DLD1 (cell line): ENCODE data around the gene GGT6.

Experiments used
- in situ Hi-C: cut with HindIII; loops from 2 replicates; pipeline ENCODE4 v1.10.0; 2017; ENCODE audit warnings: low sequenced_read_pairs

Gene GGT6

GRCh38 chr17:4554997-4555799 is 5.2 kb downstream of the GGT6 start, which contains the start of gene MYBBP1A:
MYBBP1A (minus strand) TSS chr17:4555384; CDS start chr17:4555324, 60 bp downstream.
- in situ Hi-C loops = no loop called here

DNA sequence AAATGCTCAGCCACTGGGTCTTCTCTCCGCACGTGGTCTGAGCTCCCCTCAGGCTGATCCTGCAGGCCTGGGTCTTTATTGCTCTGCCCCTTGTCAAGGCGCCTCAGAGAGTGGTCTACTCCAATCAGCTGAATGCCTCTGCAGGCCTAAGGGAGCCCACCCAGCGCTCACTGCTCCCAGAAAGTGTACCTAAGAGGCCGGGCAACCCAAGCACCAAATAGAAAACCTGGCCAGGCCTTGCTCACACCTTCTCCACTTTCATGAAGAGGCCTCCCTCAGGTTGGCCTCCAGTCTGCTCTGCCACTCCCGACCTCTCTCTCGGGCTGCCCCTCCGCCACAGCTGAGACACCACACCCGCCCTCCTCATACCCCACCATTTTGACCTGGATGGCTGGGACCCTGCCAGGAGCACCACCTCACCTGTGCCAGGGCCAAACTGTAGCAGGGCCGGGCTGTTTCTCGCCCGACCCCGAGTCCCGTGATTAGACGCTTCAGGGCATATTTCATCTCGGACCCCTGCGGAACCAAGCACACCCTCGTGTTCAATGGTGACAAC is 5.9 kb downstream of the GGT6 start:
- in situ Hi-C loops = no loop called here

DNA sequence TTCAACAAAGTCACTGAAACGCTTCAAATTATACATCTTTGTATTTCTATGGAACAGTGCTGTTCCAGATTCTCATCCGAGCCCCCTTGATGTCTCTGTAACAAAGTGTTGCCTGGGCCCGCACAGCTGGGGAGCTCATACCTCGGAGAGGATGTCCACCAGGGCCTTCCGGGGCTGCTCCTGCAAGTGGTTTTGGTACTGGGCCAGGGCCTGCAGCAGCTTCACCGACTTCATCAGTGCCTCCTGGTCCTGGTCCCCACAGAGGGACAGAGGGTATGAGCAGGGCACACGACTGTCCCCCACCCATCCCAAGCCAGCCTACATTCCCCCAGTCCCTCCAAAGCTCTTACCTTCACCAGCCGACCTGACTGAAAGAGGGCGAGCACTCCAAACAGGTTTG is 6.7 kb downstream of the GGT6 start:
- in situ Hi-C loops = no loop called here

DNA sequence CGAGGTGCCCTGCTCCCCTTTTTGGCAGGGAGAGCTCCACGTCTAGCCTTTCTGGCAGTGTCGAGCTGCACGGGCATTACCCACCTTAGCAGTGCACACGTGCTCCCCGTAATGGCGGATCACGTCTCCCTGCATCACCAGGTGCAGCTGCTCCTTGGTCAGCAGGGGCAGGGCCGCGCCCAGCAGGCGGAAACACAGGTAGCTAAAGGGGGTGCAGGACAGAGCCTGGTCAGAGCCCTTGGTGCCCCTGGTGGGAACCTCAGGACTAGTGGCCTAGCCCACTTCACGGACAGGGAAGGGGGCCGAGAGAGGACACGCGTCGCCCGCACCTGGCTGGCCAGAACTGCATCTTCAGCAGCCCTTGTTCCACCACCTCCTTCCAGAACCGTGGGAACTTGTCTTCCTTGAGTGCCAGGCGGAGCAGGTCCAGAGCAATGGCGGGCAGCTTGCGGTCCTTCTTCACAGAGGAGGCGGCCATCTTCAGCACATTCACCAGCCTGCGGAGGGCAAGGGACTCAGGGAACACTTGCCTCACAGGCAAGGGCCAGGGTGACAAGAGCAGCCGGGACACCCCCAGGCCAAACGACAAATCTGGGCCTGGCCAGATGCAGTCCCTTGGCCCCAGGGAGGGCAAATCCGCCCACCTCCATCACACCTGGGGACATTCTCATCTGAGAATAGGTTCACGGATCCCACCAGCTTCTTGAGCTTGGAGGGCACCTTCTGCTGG is 8.4 kb downstream of the GGT6 start:
- in situ Hi-C loops = no loop called here

DNA sequence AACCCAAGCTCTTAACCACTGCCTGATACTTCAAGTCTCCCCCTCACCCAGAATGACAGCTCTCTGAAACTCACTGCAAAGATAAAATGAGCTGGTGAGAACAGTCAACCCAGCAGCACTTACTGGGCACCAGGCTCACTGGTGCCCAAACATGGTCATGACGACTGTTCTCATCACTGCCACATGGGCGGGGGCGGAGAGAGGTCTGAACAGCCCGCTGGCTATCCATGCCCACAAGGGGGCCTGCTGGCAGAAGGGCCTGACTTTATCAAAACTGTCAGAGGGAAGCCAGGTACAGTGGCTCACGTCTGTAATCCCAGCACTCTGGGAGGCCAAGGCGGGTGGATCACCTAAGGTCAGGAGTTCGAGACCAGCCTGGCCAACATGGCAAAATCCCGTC is 9.2 kb downstream of the GGT6 start:
- in situ Hi-C loops = no loop called here

DNA sequence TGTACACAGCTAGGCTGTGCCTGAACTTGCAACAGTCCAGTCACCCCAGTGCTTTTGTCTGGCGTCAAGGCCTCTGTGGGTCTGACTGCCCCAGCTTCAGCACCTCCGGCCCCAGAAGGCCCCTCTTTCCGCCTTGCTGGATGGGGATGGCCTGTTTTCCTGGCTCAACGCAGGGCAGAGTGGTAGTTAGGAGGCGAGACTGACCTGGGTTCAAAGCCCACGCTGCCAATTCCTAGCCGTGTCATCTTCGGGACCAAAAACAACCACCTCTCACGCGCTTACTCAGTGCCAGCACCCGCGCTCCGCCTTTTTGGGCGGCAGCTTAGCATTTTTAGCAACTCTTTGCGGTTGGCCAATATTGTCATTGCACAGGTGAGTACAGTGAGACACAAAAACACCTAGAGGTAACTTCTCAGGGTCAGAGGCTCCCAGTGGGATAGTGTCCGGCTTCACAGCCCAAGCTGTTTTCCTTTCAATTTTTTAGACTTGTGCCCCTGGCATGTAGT is 9.8 kb downstream of the GGT6 start:
- in situ Hi-C loops = no loop called here

DNA sequence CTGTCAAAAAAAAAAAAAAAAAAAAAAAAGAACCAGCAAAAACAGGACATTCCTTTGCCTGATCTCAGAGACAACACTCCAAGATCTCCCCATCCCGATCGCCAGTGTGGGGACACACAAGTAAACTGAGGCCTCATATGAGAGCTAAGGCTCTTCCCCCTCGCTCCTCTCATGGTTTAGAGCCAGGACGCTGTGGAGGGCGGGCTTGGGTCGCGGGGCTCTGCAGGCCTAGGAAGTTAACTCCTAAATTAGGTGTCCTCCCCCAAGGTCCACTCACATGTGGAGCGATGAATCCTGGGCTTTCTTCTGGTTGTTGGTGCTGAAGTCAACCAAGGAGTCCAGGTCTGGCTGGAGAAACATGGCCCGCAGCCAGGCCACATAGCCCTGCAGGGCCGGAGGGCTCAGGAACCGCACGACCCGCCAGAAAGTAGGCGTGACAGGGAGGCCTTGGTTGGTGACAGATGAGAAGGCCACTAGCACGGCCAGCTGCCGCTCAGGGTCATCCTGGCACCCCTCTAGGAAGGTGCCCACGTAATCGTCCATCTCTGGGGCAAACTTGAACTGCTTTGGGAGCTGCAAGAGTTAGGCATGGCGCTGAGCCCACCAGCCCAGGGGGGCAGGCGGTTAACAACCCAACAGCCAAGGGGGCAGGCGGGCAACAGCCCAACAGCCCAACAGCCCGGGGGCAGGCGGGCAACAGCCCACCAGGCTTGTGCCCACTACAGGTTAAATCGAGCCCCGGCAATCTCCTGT is 10.4 kb downstream of the GGT6 start:
- in situ Hi-C loops = no loop called here

GRCh38 chr17:4548721-4549531 is 11.5 kb downstream of the GGT6 start:
- in situ Hi-C loops = no loop called here

GRCh38 chr17:4548061-4548461 is 12.3 kb downstream of the GGT6 start:
- in situ Hi-C loops = no loop called here

DNA sequence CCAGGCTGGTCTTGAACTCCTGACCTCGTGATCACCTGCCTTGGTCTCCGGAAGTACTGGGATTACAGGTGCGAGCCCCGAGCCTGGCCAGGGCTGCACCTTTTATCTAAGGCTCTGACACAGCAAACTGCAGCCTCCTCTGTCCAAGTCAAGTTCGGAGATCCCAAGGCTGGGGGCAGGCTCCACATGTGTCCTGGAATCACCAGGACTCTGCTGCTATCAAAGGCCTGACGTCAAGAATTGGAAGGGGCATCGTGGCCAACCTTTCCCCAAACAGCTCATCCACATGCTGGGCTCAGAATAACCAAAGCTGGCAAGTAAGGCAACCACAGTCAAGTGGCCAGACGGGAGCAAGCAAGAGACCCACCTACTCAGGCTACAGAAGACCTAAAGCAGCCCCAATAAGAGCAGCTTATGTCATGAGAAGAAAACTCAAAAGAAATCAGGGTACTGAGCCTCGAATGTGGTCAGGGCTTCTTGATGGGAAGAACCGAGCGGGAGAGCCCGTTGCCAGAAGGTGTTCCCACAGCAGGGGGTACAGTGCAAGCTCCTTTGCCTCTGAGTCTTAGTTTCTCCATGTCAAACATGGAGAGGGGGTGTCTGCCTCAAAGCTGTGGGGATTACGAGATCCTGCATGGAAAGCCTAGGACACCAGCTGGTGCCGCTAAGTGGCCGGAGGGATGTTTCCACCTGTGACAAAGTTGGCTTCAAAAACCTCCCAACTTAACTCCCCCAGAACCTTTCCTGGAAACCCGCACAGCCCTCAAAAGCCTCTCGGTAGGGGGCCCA is 13.1 kb downstream of the GGT6 start:
- in situ Hi-C loops = no loop called here

GRCh38 chr17:4545217-4545951 is 15.0 kb downstream of the GGT6 start:
- in situ Hi-C loops = no loop called here

DNA sequence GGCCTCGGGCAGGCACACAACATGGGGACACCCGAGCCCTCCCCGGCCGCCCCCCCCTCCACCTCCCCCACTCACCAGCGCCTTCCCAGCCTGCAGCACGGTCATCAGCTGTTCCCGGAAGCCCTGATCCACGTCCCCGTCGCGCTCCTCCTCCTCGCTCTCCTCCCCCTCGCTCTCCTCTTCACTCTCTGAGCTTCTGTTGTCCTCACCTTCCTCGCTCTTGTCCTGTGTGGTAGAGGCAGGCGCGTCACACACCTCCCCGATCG is 15.5 kb downstream of the GGT6 start:
- in situ Hi-C loops = no loop called here

GRCh38 chr17:4544135-4544950 is 16.0 kb downstream of the GGT6 start:
- in situ Hi-C loops = no loop called here

- in situ Hi-C loops = no loop called here
These were observed 16.8 kb downstream of the GGT6 start for GRCh38 chr17:4543557-4544026.

GRCh38 chr17:4542726-4543191 is 17.6 kb downstream of the GGT6 start:
- in situ Hi-C loops = no loop called here

GRCh38 chr17:4542003-4542725 is 18.2 kb downstream of the GGT6 start:
- in situ Hi-C loops = no loop called here

GRCh38 chr17:4541328-4542002 is 18.9 kb downstream of the GGT6 start:
- in situ Hi-C loops = no loop called here
